ENCODE measurements around the gene HNRNPH2.

HNRNPH2 gene

GRCh38 chrX:101398694-101399093 lies 9.3 kb upstream of the HNRNPH2 start:
- no peak for DNase-seq

DNA sequence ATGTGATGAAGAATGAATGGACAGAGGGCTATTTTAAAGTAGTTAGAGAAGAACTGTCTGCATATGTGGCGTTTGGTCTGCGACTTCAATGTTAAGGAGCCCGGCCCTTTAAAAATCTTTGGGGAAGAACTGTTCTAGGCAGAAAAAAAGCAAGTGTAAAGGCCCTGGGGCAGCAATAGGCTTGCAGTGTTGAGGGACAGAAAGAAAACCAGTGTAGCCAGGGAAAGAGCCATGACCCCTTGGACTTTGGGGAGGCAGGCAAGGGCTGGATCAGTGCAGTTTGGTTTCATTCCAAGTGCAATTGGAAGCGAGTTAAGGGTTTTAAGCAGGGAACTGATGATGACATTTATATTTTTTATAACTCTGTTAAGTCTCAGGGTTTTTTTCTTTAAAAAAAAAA lies 8.2 kb upstream of the HNRNPH2 start:
- no peak for DNase-seq

- no peak for DNase-seq
Measured at GRCh38 chrX:101407167-101407747, 765 bp upstream of the HNRNPH2 start.

DNA sequence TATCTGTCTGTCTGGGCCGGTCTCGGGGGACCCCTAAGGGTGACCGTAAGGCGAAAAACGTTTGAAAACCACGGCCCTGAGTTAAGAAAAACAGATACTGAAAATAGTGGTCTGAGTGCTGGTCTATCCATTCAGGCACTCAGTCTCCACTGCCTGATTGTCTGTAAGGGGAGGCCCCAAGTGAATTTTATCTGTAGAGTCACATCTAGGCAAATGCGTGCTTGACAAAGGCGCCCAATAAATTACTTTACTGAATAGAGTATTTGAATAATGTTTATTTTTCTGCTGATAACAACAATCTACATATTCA lies 465 bp downstream of the HNRNPH2 start:
- no peak for DNase-seq

DNA sequence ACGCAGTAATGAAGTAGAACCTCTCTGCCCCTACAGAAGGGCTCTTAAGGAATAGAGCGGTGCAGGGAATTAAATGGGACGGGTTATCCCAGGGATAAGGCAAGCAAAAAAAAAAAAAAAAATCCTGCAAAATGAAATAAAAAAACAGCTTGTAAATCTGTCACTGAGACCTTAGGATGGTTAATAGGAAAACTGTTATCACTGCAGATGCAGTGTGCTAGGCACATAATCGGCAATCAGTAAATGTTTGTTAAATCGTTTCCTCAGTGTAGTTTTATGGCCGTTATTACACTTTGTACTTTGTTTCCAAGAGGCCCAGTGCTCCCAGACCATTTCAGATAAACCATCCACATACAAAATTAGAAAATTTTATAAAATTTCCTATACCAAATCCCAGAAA lies 1.0 kb downstream of the HNRNPH2 start:
- DNase-seq: no peak

DNA sequence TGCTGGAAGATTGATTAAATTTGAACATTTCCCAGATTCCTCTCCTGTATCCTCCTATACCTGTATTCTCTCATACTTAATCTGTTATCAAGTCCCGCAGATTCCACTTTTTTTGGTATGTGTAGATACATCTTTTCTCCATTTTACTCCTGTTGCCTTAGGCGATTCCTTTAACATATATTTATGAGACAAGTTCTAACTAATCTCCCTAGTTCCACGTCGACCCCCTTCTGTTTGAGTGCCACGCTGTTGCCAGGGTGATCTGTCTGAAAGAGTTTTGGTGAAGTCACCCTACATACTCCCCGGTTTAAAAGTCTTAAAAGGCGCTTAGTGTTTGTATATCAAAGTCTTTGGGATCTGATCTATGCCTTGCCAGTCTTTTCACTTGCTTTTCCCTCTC lies 2.4 kb downstream of the HNRNPH2 start:
- no peak for DNase-seq

- no peak for DNase-seq
Measured at GRCh38 chrX:101411984-101412383, 4.0 kb downstream of the HNRNPH2 start.

DNA sequence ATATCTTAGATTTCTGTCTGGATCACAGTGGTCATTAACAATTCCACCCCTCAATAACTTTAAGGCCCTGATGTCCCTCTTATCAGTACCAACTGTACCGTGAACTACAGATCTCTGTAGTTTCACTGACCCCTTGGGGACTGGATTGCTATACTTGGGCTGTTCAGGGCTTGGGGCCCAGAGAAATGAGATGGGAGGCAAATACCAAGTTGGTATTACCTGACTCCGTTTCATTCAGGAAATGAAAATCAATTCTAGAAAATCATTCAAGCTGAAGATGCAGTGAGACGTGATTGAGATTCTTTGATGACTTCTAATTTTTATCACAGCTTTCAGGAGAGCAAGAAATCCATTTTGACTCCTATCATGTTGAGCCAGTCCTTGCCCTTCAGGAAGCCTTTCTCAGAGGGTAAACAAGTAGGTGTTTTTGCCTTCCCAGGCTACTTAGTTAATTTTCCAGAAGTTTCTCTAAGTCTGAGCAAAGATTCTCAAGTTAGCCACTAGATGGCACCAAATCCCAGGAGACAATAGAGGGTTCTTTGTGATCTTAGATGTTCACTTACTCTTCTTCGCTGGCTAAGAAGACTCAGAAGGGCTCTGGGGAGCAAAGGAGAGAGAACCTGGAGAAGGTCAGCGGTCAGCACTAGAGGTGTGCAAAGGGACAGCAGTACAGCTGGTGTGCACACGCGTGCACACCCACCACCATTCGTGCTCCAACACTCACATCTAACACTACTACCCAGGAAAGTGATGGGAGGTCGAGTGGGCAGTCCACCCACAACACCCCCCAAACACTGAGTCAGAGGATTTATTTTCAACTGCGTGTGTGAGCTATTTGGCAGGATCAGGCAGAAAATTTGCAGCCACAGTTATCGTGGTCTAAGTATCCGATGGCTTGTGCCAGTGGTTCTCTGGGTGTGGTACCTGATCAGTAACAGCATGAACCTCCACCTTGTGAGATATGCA lies 7.4 kb downstream of the HNRNPH2 start:
- DNase-seq: peak; percentile 46

DNA sequence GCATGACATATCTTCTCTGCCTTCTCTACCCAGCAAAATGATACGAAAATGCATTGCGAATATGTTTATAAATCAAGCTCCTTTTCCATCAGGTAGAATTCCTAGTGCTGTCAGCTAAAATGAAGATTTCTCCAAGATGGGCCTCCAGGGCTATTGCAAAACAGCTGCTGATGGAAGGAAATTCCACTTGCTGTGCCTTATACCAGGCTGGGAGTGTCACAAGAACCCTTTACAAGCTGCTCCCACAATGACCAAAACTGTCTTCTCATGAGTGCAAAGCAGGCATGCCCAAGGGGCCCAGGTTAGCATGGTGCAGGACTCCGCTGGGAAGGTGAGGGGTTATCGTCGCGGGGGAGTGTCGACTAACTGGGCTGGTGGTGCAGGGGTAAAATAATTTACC lies 8.7 kb downstream of the HNRNPH2 start:
- no peak for DNase-seq

DNA sequence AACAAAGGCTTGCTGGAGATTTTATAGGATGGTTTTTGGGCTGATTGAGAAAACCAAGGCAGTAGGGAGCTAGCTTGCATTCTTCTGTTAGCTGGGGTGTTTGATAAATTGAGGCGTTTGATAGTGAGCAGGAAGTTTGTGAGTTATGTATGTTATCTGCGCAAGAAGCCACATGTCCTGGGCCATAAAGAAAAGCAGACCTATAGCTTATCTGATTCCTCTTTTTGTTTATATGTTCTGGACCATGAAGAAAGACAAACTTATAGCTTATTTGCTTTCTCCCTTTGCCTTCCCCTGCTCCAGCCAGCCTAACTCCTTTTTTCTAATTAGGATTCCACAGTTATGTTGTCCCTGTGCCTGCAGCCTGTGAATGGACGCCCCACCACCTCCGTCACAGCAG lies 9.2 kb downstream of the HNRNPH2 start:
- DNase-seq: no peak

- peak; percentile 38 for DNase-seq
Measured at GRCh38 chrX:101417981-101418841, 10.2 kb downstream of the HNRNPH2 start.

GRCh38 chrX:101419489-101419888 lies 11.5 kb downstream of the HNRNPH2 start:
- DNase-seq: no peak

- DNase-seq: no peak
Measured at GRCh38 chrX:101427954-101428353, 19.9 kb downstream of the HNRNPH2 start.

DNA sequence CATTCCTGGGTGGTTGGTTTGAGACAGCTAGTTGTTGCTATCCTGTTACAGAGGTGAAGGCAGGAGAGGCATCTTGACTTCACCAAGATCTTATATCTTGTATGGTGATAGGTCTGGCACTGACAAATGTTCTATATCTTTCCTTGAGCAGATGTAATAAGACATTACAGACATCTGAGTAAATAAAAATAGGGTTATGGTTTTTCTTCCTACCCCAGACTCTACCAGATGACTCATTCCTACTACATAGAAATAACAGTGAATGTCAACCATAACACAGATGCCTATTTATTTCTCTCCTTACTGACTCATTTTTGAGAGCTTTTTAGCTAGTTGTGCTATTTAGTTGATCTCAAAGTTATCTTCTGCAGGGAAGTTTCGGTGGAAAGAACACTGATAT lies 21.9 kb downstream of the HNRNPH2 start:
- no peak for DNase-seq

GRCh38 chrX:101430457-101431078 lies 22.5 kb downstream of the HNRNPH2 start:
- no peak for DNase-seq

DNA sequence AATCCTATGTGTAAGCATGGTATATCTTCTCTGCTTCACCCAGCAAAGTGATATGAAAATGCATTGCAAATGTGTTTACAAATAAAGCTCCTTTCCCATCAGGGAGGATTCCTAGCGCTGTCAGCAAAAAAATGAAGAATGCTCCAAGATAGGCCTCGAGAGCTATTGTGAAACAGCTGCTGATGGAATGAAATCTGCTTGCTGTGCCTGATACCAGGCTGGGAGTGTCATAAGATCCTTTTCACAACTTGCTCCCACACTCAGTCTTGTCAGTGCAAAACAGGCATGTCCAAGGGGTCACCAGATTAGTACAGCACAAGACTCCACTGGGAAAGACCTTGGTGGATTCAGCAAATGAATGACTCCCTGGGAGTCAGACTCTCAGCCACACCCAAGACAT lies 34.1 kb downstream of the HNRNPH2 start:
- DNase-seq: no peak

DNA sequence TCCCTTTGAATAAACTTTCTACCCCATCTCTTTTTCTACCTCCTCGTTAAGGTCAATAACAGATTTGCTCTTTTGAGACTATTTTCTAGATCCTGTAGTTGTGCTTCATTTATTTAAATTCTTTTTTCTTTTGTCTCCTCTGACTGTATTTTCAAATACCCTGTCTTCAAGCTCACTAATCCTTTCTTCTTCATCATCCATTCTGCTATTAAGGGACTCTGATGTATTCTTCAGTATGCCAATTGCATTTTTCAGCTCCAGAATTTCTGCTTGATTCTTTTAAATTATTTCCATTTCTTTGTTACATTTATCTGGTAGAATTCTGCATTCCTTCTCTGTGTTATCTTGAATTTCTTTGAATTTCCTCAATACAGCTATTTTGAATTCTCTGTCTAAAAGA lies 41.3 kb downstream of the HNRNPH2 start:
- no peak for DNase-seq

DNA sequence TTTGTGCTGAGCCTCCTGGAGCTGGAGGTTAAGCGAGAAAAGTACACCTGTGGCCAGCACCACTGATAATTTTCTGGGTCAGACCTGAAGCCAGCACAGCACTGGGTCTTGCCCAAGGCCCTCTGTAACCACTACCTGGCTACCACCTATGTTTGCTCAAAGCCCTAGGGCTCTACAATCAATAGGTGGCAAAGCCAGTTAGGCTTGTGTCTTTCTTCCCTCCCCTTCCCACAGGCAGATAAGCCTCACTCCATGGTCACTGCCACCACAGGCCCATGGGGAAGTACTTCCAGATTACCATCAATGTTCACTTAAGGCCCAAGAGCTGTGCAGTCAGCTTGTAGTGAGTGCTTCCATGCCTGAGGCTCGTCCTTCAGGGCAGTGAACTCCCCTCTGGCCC lies 42.1 kb downstream of the HNRNPH2 start:
- no peak for DNase-seq

- DNase-seq: no peak
Measured at GRCh38 chrX:101450961-101451360, 42.9 kb downstream of the HNRNPH2 start.

- no peak for DNase-seq
Measured at GRCh38 chrX:101452056-101452455, 44.0 kb downstream of the HNRNPH2 start.

GRCh38 chrX:101460669-101461068 lies 52.6 kb downstream of the HNRNPH2 start:
- no peak for DNase-seq

DNA sequence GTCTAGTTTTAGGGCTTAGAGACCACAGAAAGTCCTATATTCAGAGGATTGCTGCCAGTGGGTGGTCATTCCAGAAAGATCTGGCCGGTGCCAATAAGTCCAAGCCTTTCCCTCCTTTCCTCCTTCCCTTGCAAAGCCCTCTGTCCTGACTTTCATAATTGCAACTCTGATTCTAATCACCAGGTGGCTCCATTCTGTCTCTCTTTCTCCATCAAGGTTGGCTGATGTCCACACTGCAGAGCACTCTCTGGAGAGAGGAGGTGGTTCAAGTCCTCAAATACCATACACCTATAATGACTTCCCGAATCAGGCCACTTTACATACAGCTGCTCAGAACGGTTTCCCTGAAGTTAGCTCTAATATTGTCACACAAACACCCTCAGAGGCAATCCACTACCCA lies 54.9 kb downstream of the HNRNPH2 start:
- DNase-seq: peak; percentile 4

Measured in DMS79 treated with DMSO at 0.1 percent for 48 hours (cell line).